ENCODE data around the gene HDAC1. TPM values are rescaled to one million over a fixed set of nuclear protein-coding genes. Genes with fewer than 3 reads are reported as not detected.

The HDAC1 gene
- total and polyA plus RNA-seq, 4 donors = 32.1 to 58.1 (median 45.2) TPM

- Histone ChIP-seq H3K4me1 (ENCODE audit: control insufficient read depth in 4 of 4, insufficient read depth in 4 of 4, low read length in 3 of 4) (peaks cover 9 to 12% (median 10%) of the 10 kb centered on the region in 4 donors), H3K27me3 (ENCODE audit: control insufficient read depth in 4 of 4, insufficient read depth in 4 of 4, low read length in 3 of 4) (no peaks in the 10 kb centered on the region), H3K27ac (ENCODE audit: low read depth in 1 of 2, low read length in 2 of 2) (no peak overlapping the region), H3K4me3 (ENCODE audit: low read depth in 1 of 3, low read length in 3 of 3) (no peak overlapping the region), H3K9ac (ENCODE audit: low read depth in 1 of 2, low read length in 2 of 2) (no peak overlapping the region), H3K36me3 (ENCODE audit: control insufficient read depth in 4 of 4, insufficient read depth in 3 of 4, low read depth in 1 of 4, low read length in 3 of 4) (peaks cover 5 to 12% (median 8%) of the 10 kb centered on the region in 4 donors), H3K9me3 (ENCODE audit: control insufficient read depth in 4 of 4, low read length in 3 of 4) (no peaks in the 10 kb centered on the region)
- no peak for DNase-seq (ENCODE audit: low spot score)
- TF ChIP-seq YY1 (IDR thresholded peaks at IDR 0.05) (no peak), FOXA1 (IDR thresholded peaks at IDR 0.05) (no peak), ZBTB33 (IDR thresholded peaks at IDR 0.05) (no peak), ATF3 (IDR thresholded peaks at IDR 0.05) (no peak), HNF4G (IDR thresholded peaks at IDR 0.05) (no peak), MAX (IDR thresholded peaks at IDR 0.05) (no peak), CTCF (IDR thresholded peaks at IDR 0.05; ENCODE audit: low read depth, low read length, missing input control) (no peak), REST (IDR thresholded peaks at IDR 0.05) (no peak), GABPA (IDR thresholded peaks at IDR 0.05 in 1 of 2, conservative IDR thresholded peaks at IDR 0.05 in 1 of 2) (no peak), FOXA2 (IDR thresholded peaks at IDR 0.05) (no peak), HNF4A (conservative IDR thresholded peaks at IDR 0.05) (no peak), NR2F2 (IDR thresholded peaks at IDR 0.05) (no peak), EGR1 (IDR thresholded peaks at IDR 0.05; ENCODE audit: low read depth in 2 of 2) (no peak), TAF1 (conservative IDR thresholded peaks at IDR 0.05) (no peak), SP1 (IDR thresholded peaks at IDR 0.05) (no peak), RXRA (IDR thresholded peaks at IDR 0.05) (no peak), JUND (IDR thresholded peaks at IDR 0.05) (no peak)
- WGBS = 95% methylated on average over 10 of the region's 10 CpGs
Observed at GRCh38 chr1:32318127-32318869, 26.4 kb downstream of the HDAC1 start.

Measured in liver (tissue), 9 donors.